GM13976 (cell line): ENCODE measurements around the gene CA5A.

Experiments used
- DNase-seq: peaks from one replicate; pipeline ENCODE4 v3.0.0; 2012; ENCODE audit warnings: low spot score
- in situ Hi-C: fragments of 300-500 bp; cut with MboI; formaldehyde crosslinking; loops from one replicate; pipeline ENCODE4 v1.12.0; 2022; ENCODE audit warnings: low sequenced_read_pairs, mixed read lengths, inconsistent platforms; ENCODE audit not compliant: unreplicated experiment
- TF ChIP-seq, protein P1 (sequence below): IDR thresholded peaks from 2 replicates; pipeline ENCODE4 v1.5.1; 2012; ENCODE audit warnings: borderline replicate concordance, mild to moderate bottlenecking; ENCODE audit not compliant: insufficient read depth; ENCODE audit errors: extremely low read depth, missing control alignments, control extremely low read depth

The CA5A gene

DNA sequence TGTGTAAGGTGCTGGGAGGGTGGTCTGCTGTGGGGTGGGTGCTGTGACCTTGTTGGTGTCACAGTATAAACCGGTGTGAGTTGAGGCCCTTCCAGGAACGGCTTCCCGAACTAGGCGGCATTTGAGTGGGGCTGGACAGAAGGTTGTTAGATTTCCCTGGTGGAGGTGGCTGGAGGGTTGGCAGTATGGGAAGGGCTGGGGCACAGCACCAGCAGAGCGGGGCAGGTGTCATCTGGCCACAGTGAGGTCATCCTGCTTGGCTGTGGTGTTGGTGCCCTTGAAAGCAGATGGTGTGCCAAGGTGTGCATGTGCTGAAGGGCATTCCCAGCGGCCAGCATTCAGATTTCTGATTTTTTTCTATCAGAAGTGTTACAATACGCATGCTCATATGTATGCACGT, 43.0 kb upstream of the CA5A start:
- TF ChIP-seq, protein P1, sequence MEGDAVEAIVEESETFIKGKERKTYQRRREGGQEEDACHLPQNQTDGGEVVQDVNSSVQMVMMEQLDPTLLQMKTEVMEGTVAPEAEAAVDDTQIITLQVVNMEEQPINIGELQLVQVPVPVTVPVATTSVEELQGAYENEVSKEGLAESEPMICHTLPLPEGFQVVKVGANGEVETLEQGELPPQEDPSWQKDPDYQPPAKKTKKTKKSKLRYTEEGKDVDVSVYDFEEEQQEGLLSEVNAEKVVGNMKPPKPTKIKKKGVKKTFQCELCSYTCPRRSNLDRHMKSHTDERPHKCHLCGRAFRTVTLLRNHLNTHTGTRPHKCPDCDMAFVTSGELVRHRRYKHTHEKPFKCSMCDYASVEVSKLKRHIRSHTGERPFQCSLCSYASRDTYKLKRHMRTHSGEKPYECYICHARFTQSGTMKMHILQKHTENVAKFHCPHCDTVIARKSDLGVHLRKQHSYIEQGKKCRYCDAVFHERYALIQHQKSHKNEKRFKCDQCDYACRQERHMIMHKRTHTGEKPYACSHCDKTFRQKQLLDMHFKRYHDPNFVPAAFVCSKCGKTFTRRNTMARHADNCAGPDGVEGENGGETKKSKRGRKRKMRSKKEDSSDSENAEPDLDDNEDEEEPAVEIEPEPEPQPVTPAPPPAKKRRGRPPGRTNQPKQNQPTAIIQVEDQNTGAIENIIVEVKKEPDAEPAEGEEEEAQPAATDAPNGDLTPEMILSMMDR = no peak
- no peak for DNase-seq
- in situ Hi-C loops = no loop called here

DNA sequence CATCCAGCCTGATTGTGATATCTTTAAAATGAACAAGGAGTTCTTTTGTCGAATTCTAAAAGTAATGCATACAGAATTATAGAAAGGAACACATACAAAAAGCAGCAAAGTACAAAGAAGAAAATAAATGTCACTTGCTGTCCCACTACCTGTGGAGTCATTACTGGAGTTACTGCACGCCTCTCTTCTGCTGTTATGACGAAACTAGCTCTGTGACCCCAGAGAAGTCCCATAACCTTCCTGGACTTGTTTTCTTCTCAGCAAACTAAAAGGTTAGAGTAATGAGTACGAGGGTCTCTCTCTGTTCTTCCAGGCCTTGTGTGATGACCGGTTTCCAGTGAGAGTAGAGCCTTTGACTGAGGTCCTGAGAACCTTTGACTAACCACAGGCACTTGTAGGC, 41.8 kb upstream of the CA5A start:
- in situ Hi-C loops = no loop called here
- no peak for DNase-seq
- TF ChIP-seq, protein P1 = no peak

- DNase-seq = no peak
- TF ChIP-seq, protein P1 = no peak
- in situ Hi-C loops = no loop called here
These were observed 40.3 kb upstream of the CA5A start for GRCh38 chr16:87976665-87977064.

DNA sequence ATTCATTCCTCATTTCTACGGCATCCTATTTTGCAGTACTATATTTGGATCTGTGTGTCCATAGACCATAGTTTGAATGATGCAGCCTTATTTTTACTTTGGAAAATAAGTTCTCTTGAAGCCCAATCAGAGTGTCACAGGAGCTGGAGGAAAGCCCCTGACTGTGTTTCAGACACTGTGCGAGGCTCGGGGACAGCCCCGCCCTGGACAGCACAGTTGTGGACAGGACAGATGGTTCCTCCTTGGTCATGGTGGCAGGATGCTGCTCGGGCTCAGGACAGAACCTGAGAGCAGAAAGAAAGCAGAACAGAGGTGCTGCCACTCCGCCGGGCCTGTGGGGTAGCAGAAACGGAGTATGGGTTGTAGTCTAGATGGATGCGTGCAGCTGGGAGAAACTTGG, 37.8 kb upstream of the CA5A start:
- TF ChIP-seq, protein P1 = no peak
- DNase-seq = no peak
- in situ Hi-C loops = no loop called here

- in situ Hi-C loops = no loop called here
- TF ChIP-seq, protein P1 = no peak
- no peak for DNase-seq
These were observed 37.4 kb upstream of the CA5A start for GRCh38 chr16:87973717-87974116.

DNA sequence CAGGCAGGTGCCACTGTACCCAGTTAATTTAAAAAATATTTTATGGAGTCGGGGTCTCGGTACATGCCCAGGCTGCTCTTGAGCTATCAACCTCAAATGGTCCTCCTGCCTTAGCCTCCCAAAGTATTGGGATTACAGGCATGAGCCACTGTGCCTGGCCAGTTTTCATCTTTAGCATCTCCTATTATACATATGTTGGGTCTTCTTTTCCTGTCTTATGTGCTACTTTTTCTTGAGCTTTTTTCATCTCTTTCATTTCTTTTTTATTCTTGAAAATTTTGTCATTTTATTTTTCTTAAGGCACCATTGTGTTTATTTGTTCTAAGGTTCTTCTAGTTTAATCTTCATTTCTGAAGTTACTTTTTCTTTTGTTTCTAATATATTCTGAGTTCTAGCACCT, 35.6 kb upstream of the CA5A start:
- in situ Hi-C loops = no loop called here
- TF ChIP-seq, protein P1 = no peak
- no peak for DNase-seq

GRCh38 chr16:87970186-87970585, 33.9 kb upstream of the CA5A start:
- in situ Hi-C loops = no loop called here
- DNase-seq = no peak
- TF ChIP-seq, protein P1 = no peak
